ENCODE data around the gene EME2. TPM values are rescaled to one million over a fixed set of nuclear protein-coding genes. Genes with fewer than 3 reads are reported as not detected.

The EME2 gene
- total and polyA plus RNA-seq, 2 donors from 2014 or later = 5.1 to 23.8 TPM

DNA sequence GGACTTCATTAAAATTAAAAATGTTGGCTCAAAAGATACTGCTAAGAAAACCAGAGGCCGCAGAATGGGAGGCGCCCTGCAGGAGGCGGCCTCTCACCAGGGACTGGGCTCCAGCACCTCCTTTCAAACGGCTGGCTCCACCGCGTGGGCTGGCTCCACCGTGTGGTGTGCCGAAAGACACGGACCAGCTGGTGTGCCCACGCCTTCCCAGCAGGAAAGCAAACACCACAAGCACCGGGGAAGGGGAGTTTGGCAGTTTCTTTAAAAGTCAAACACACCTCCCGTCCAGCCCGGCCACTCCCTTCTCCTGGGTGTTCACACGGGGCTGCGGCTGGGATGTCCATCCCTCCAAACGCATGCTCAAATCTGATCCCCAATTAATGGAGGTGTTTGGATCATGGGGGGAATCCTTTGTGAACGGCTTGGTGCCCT lies 40.1 kb downstream of the EME2 start:
- TF ChIP-seq, protein P1, sequence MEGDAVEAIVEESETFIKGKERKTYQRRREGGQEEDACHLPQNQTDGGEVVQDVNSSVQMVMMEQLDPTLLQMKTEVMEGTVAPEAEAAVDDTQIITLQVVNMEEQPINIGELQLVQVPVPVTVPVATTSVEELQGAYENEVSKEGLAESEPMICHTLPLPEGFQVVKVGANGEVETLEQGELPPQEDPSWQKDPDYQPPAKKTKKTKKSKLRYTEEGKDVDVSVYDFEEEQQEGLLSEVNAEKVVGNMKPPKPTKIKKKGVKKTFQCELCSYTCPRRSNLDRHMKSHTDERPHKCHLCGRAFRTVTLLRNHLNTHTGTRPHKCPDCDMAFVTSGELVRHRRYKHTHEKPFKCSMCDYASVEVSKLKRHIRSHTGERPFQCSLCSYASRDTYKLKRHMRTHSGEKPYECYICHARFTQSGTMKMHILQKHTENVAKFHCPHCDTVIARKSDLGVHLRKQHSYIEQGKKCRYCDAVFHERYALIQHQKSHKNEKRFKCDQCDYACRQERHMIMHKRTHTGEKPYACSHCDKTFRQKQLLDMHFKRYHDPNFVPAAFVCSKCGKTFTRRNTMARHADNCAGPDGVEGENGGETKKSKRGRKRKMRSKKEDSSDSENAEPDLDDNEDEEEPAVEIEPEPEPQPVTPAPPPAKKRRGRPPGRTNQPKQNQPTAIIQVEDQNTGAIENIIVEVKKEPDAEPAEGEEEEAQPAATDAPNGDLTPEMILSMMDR (IDR thresholded peaks at IDR 0.05; ENCODE audit: borderline replicate concordance, extremely low read depth, insufficient read depth) = peak; percentile 56
- FAIRE-seq (no peak), DNase-seq (peak; percentile 78 to 88 (median 83))
- H3K4me3 ChIP-seq (ENCODE audit: low read length in 3 of 3) = no peak overlapping the region
- no peaks in the 10 kb centered on the region for H3K4me1 ChIP-seq (ENCODE audit: control insufficient read depth in 2 of 3, insufficient read depth in 2 of 3, low read depth in 1 of 3, low read length in 3 of 3)
- no peaks in the 10 kb centered on the region for H3K9me3 ChIP-seq (ENCODE audit: control insufficient read depth in 2 of 3, insufficient read depth in 1 of 3, low read length in 3 of 3)
- no peak overlapping the region for H3K9ac ChIP-seq (ENCODE audit: low read length in 3 of 3)
- H3K36me3 ChIP-seq (ENCODE audit: control insufficient read depth in 2 of 3, insufficient read depth in 3 of 3, low read length in 3 of 3) = peaks cover 0 to 31% (median 11%) of the 10 kb centered on the region in 3 donors
- H3K27me3 ChIP-seq (ENCODE audit: control insufficient read depth, insufficient read depth, low read length) = no peaks in the 10 kb centered on the region
- no peak overlapping the region for H3K27ac ChIP-seq (ENCODE audit: low read depth in 2 of 2, low read length in 2 of 2)
- intact Hi-C loops (cut with DNase I) = no loop called here

DNA sequence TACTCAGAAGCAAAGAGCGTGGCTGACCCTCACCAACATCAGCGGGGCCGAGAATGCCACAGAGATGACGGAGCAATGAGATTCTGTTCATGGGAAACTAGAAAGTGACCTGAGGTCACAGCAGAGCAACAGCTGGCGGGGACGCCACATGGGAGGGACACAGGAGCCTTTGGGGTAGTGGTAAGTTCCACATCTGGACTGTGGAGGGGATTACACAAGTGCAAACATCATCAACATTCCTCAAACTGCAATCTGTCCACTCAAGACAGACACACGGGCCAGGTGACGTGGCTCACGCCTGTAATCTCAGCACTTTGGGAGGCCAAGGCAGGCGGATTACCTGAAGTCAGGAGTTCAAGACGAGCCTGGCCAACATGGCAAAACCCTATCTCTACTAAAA lies 42.9 kb downstream of the EME2 start:
- no peak overlapping the region for H3K9ac ChIP-seq (ENCODE audit: low read length in 3 of 3)
- H3K4me1 ChIP-seq (ENCODE audit: control insufficient read depth in 2 of 3, insufficient read depth in 2 of 3, low read depth in 1 of 3, low read length in 3 of 3) = no peaks in the 10 kb centered on the region
- intact Hi-C loops (cut with DNase I) = no loop called here
- TF ChIP-seq, protein P1 (IDR thresholded peaks at IDR 0.05; ENCODE audit: borderline replicate concordance, extremely low read depth, insufficient read depth) = no peak
- no peaks in the 10 kb centered on the region for H3K27me3 ChIP-seq (ENCODE audit: control insufficient read depth, insufficient read depth, low read length)
- FAIRE-seq (no peak), DNase-seq (no peak)
- peaks cover 0 to 29% (median 6%) of the 10 kb centered on the region in 3 donors for H3K36me3 ChIP-seq (ENCODE audit: control insufficient read depth in 2 of 3, insufficient read depth in 3 of 3, low read length in 3 of 3)
- no peak overlapping the region for H3K4me3 ChIP-seq (ENCODE audit: low read length in 3 of 3)
- H3K27ac ChIP-seq (ENCODE audit: low read depth in 2 of 2, low read length in 2 of 2) = no peak overlapping the region
- H3K9me3 ChIP-seq (ENCODE audit: control insufficient read depth in 2 of 3, insufficient read depth in 1 of 3, low read length in 3 of 3) = no peaks in the 10 kb centered on the region

DNA sequence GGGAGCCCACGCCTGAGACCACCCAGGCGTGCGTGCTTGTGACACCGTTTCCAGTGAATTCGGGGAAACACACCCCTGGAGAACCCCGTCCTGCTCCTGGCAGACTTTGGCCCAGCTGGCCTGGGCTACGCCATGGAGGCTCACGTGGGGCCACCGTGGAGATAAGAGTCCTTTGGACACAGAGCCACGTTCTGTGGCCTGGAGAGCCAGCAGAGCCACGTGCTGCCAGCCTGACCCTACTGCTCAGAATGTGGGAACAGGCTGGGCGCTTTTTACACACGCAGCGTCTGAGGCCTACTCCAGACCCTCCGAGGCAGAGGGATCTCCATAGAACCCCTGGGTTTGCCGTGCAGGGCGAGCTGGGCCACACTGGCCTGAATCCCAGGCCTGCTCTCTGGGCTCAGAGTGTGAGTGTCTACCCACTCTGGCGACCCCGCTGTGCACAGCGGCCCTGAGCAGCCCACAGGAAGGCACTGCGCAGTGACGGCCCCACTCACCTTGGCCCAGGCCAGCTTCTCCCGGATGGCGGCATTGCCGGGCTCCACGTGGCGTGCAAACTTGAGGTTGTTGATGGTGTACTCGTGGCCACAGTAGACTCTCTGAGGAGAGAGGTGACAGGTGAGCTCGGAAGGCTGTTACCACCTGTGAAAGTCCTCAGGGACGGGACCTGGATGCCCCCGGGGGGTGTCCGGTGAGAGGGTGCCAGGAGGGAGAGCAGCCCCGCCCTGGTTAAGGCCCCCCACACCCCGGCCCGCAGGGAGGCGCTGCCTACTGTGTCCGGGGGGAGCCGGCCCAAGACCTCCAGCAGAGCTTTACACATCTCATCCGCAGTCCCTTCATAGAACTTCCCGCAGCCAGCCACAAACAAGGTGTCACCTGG lies 44.0 kb downstream of the EME2 start:
- Histone ChIP-seq H3K4me3 (ENCODE audit: low read length in 3 of 3) (no peak overlapping the region), H3K9me3 (ENCODE audit: control insufficient read depth in 2 of 3, insufficient read depth in 1 of 3, low read length in 3 of 3) (no peaks in the 10 kb centered on the region), H3K4me1 (ENCODE audit: control insufficient read depth in 2 of 3, insufficient read depth in 2 of 3, low read depth in 1 of 3, low read length in 3 of 3) (no peaks in the 10 kb centered on the region), H3K9ac (ENCODE audit: low read length in 3 of 3) (no peak overlapping the region), H3K27me3 (ENCODE audit: control insufficient read depth, insufficient read depth, low read length) (no peaks in the 10 kb centered on the region), H3K36me3 (ENCODE audit: control insufficient read depth in 2 of 3, insufficient read depth in 3 of 3, low read length in 3 of 3) (peaks cover 0 to 34% (median 9%) of the 10 kb centered on the region in 3 donors), H3K27ac (ENCODE audit: low read depth in 2 of 2, low read length in 2 of 2) (no peak overlapping the region)
- TF ChIP-seq, protein P1 (IDR thresholded peaks at IDR 0.05; ENCODE audit: borderline replicate concordance, extremely low read depth, insufficient read depth) = no peak
- no peak for DNase-seq
- no peak for FAIRE-seq
- intact Hi-C loops (cut with DNase I) = no loop called here

All from kidney (tissue), 14 donors.